ENCODE measurements around the gene KCNK2. TPM values are rescaled to one million over a fixed set of nuclear protein-coding genes. Genes with fewer than 3 reads are reported as not detected.

Gene KCNK2
- total and polyA plus RNA-seq, 10 of the 15 experiments (the other 5 are each of a cell fraction or from before 2014, with no cell fraction given) = 0.04 to 0.13 (median 0.08) TPM; not detected in 4

DNA sequence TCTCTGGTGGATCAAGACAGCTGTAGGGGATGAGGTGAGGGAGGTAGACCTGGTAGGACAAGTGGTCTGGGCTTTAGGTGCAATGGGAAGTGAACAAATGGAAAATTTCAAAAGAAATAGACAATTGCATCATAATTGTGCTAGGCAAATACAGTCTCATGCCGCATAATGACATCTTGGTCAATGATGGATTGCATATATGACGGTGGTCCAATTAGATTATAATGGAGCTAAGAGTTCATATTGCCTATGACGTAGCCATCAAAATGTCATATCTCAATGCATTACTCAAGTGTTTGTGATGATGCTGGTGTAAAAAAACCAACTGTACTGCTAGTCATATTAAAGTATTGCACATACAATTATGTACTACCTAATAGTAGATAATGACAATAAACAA, 19.0 kb downstream of the KCNK2 start:
- no peak overlapping the region for H3K4me3 ChIP-seq
- ChIA-PET CTCF (no interaction called here), RAD21 (ENCODE audit: unreplicated experiment) (no interaction called here), SMC1A (ENCODE audit: uncharacterized antibody, unreplicated experiment) (no interaction called here), POLR2A (no interaction called here)
- no peak for ATAC-seq
- H3K9me3 ChIP-seq (replicated peaks; ENCODE audit: control insufficient read depth, insufficient read depth, low read length) = no peaks in the 10 kb centered on the region
- 35% methylated on average over 3 of the region's 3 CpGs for WGBS (ENCODE audit: insufficient coverage, insufficient replicate concordance, low lambda C conversion rate, missing lambda C conversion rate)
- H3K4me1 ChIP-seq (ENCODE audit: control insufficient read depth, insufficient read depth, low read length) = no peaks in the 10 kb centered on the region
- H2AFZ ChIP-seq (ENCODE audit: control insufficient read depth, low read depth, low read length) = no peak overlapping the region
- no peak overlapping the region for H3K4me2 ChIP-seq (ENCODE audit: control insufficient read depth, insufficient read depth)
- intact Hi-C loops (cut with micrococcal nuclease; ENCODE audit: unreplicated experiment) = no loop called here
- no peaks in the 10 kb centered on the region for H3K36me3 ChIP-seq (ENCODE audit: control insufficient read depth in 2 of 2, insufficient read depth in 2 of 2, low read length in 1 of 2)
- no peak for DNase-seq (ENCODE audit: low read depth, low spot score)
- H3K27me3 ChIP-seq (replicated peaks in 1 of 2; ENCODE audit: control insufficient read depth in 2 of 2, insufficient read depth in 2 of 2, low read length in 1 of 2) = no peaks in the 10 kb centered on the region
- H4K20me1 ChIP-seq (ENCODE audit: control insufficient read depth, insufficient read depth) = no peaks in the 10 kb centered on the region
- no peak overlapping the region for H3K27ac ChIP-seq (ENCODE audit: control insufficient read depth, insufficient read depth)
- TF ChIP-seq IKZF2 (IDR thresholded peaks at IDR 0.05) (no peak), RCOR1 (conservative IDR thresholded peaks at IDR 0.05; ENCODE audit: low read depth, low read length) (no peak), SUZ12 (IDR thresholded peaks at IDR 0.05; ENCODE audit: unreplicated experiment) (no peak), RBBP5 (conservative IDR thresholded peaks at IDR 0.05) (no peak), SPI1 (IDR thresholded peaks at IDR 0.05; ENCODE audit: borderline replicate concordance, insufficient read depth, low read depth, low read length) (no peak), IKZF1 (conservative IDR thresholded peaks at IDR 0.05) (no peak), BMI1 (IDR thresholded peaks at IDR 0.05; ENCODE audit: borderline replicate concordance) (no peak), MYB (IDR thresholded peaks at IDR 0.05; ENCODE audit: borderline replicate concordance, low read depth, low read length) (no peak), SIX5 (IDR thresholded peaks at IDR 0.05; ENCODE audit: low read depth, low read length, severe bottlenecking) (no peak), NFYA (IDR thresholded peaks at IDR 0.05; ENCODE audit: borderline replicate concordance, low read depth, low read length) (no peak), HSF1 (IDR thresholded peaks at IDR 0.05; ENCODE audit: low read depth, low read length) (no peak), ATF7 (IDR thresholded peaks at IDR 0.05; ENCODE audit: low read depth) (no peak), HDGF (IDR thresholded peaks at IDR 0.05) (no peak), ETV6 (conservative IDR thresholded peaks at IDR 0.05 in 1 of 2, IDR thresholded peaks at IDR 0.05 in 1 of 2; ENCODE audit: borderline replicate concordance in 1 of 2, low read depth in 1 of 2) (no peak), CREB1 (IDR thresholded peaks at IDR 0.05; ENCODE audit: low read depth) (no peak), JUNB (IDR thresholded peaks at IDR 0.05) (no peak), GABPA (IDR thresholded peaks at IDR 0.05; ENCODE audit: low read depth) (no peak), SMARCA5 (IDR thresholded peaks at IDR 0.05) (no peak)
- TF ChIP-seq, protein P1, sequence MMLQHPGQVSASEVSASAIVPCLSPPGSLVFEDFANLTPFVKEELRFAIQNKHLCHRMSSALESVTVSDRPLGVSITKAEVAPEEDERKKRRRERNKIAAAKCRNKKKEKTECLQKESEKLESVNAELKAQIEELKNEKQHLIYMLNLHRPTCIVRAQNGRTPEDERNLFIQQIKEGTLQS (IDR thresholded peaks at IDR 0.05; ENCODE audit: borderline replicate concordance, extremely low read depth, low read depth, low read length) = no peak
- TF ChIP-seq, protein P2, sequence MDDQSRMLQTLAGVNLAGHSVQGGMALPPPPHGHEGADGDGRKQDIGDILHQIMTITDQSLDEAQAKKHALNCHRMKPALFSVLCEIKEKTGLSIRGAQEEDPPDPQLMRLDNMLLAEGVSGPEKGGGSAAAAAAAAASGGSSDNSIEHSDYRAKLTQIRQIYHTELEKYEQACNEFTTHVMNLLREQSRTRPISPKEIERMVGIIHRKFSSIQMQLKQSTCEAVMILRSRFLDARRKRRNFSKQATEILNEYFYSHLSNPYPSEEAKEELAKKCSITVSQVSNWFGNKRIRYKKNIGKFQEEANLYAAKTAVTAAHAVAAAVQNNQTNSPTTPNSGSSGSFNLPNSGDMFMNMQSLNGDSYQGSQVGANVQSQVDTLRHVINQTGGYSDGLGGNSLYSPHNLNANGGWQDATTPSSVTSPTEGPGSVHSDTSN (IDR thresholded peaks at IDR 0.05; ENCODE audit: insufficient replicate concordance, low read depth, low read length) = no peak
- H3K79me2 ChIP-seq (ENCODE audit: control insufficient read depth, insufficient read depth, low read length) = no peaks in the 10 kb centered on the region
- BruUV-seq (replicated peaks) = no TSS peak
- in situ Hi-C loops (cut with MboI) = no loop called here
- no peak overlapping the region for H3K9ac ChIP-seq (ENCODE audit: control insufficient read depth, insufficient read depth, low read length)
- FAIRE-seq = no peak

Measured in GM12878 (cell line).